ENCODE measurements around the gene PRKAR2B. TPM values are rescaled to one million over a fixed set of nuclear protein-coding genes. Genes with fewer than 3 reads are reported as not detected.

The PRKAR2B gene
- total RNA-seq, 2 donors from 2014 or later: 10.6 to 44.2 TPM

DNA sequence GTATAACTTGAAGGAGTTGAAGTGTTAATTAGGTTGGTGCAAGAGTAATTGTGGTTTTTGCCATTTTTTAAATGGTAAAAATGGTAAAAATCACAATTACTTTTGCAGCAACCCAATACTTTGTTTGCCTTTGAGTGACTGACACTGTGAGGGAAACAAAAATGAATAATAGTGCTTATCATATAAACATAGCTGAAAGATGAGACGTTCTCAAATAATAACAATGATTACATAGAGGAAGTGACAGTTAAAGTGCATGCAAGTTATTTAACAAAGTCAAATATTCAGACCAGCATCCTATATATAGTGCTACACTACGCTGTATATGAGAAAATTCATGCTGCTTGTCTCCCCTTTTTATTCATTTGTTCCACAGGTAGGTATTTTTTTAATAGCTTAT, 119.6 kb downstream of the PRKAR2B start:
- WGBS, 2 donors: 47 to 53% methylated on average over 2 of the region's 2 CpGs
- Histone ChIP-seq H3K4me3 (no peak overlapping the region), H3K27ac (no peak overlapping the region), H3K27me3 (no peaks in the 10 kb centered on the region), H3K9me3 (no peaks in the 10 kb centered on the region), H3K4me1 (no peaks in the 10 kb centered on the region), H3K36me3 (replicated peaks in 1 of 2; ENCODE audit: insufficient read depth in 1 of 2, low read depth in 2 of 2) (no peaks in the 10 kb centered on the region)
- intact Hi-C loops (cut with DNase I): no loop called here
- no peak for TF ChIP-seq POLR2A (IDR thresholded peaks at IDR 0.05)
- TF ChIP-seq, protein P1, sequence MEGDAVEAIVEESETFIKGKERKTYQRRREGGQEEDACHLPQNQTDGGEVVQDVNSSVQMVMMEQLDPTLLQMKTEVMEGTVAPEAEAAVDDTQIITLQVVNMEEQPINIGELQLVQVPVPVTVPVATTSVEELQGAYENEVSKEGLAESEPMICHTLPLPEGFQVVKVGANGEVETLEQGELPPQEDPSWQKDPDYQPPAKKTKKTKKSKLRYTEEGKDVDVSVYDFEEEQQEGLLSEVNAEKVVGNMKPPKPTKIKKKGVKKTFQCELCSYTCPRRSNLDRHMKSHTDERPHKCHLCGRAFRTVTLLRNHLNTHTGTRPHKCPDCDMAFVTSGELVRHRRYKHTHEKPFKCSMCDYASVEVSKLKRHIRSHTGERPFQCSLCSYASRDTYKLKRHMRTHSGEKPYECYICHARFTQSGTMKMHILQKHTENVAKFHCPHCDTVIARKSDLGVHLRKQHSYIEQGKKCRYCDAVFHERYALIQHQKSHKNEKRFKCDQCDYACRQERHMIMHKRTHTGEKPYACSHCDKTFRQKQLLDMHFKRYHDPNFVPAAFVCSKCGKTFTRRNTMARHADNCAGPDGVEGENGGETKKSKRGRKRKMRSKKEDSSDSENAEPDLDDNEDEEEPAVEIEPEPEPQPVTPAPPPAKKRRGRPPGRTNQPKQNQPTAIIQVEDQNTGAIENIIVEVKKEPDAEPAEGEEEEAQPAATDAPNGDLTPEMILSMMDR (IDR thresholded peaks at IDR 0.05): no peak
- ATAC-seq (no peak), DNase-seq (no peak)

DNA sequence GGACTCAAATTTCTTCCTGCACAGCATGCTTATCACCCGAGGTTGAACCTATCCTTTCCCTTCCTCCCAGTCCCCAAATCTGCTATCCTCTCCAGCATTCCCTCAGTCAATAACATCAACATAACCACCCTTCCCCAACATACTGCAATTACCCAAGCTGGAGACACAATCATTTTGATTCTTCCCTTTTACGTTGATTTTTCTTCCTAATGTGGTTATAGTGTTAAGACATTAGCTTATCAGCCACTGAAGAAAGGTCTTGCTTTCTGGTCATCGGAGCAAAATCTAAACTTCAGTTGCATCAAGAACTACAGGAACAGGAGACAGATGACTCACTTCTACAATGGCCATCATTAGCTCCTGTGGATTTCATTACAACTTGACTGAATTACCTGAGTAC, 120.8 kb downstream of the PRKAR2B start:
- Histone ChIP-seq H3K27me3 (no peaks in the 10 kb centered on the region), H3K36me3 (replicated peaks in 1 of 2; ENCODE audit: insufficient read depth in 1 of 2, low read depth in 2 of 2) (no peaks in the 10 kb centered on the region), H3K9me3 (no peaks in the 10 kb centered on the region), H3K4me3 (no peak overlapping the region), H3K4me1 (peaks cover 4% of the 10 kb centered on the region), H3K27ac (no peak overlapping the region)
- ATAC-seq: no peak
- DNase-seq: no peak
- WGBS, 2 donors: 63 to 69% methylated on average over 3 of the region's 3 CpGs
- TF ChIP-seq, protein P1 (IDR thresholded peaks at IDR 0.05): no peak
- TF ChIP-seq POLR2A (IDR thresholded peaks at IDR 0.05): no peak
- intact Hi-C loops (cut with DNase I): no loop called here

DNA sequence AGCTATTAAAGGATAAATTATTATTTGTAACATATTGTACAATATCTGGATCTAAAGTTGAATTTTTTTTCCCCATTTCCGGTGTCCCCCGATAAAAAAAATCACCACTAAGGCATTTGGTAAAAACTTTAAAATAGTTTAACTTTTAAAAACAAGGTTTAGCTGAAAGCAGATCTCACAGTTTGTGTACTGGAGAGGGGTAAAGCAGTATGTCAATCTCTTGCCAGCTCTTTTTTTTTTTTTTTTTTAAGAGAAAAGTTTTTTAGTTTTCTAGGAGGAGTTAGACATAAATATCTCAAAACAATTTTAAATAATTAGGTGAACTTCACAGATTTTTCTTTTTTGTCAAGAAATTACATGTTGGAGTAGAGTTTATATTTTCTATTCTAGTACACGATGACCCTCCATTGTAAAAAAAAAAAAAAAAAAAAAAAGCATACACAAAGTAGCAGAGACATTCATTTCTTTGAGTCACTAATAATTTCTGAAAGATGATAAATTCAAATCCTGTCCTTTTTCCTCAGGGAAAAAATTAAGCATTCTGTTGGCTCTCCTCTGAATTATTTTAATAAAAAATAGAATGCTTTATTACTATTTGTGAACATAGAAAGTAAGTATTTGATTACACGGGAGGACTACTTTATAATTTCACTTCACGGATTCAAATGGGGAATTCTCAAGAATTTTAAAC, 122.4 kb downstream of the PRKAR2B start:
- no peaks in the 10 kb centered on the region for H3K36me3 ChIP-seq (replicated peaks in 1 of 2; ENCODE audit: insufficient read depth in 1 of 2, low read depth in 2 of 2)
- DNase-seq (no peak), ATAC-seq (no peak)
- WGBS, 2 donors: 33 to 37% methylated on average over 5 of the region's 5 CpGs
- peak overlapping the region in 1 of 2 donors; percentile 55 for H3K4me3 ChIP-seq
- H3K27me3 ChIP-seq: no peaks in the 10 kb centered on the region
- no peak for TF ChIP-seq POLR2A (IDR thresholded peaks at IDR 0.05)
- TF ChIP-seq, protein P1 (IDR thresholded peaks at IDR 0.05): no peak
- H3K4me1 ChIP-seq: peaks cover 17% of the 10 kb centered on the region
- H3K9me3 ChIP-seq: no peaks in the 10 kb centered on the region
- peak overlapping the region; percentile 95 to 100 (median 97) for H3K27ac ChIP-seq
- intact Hi-C loops (cut with DNase I): no loop called here

DNA sequence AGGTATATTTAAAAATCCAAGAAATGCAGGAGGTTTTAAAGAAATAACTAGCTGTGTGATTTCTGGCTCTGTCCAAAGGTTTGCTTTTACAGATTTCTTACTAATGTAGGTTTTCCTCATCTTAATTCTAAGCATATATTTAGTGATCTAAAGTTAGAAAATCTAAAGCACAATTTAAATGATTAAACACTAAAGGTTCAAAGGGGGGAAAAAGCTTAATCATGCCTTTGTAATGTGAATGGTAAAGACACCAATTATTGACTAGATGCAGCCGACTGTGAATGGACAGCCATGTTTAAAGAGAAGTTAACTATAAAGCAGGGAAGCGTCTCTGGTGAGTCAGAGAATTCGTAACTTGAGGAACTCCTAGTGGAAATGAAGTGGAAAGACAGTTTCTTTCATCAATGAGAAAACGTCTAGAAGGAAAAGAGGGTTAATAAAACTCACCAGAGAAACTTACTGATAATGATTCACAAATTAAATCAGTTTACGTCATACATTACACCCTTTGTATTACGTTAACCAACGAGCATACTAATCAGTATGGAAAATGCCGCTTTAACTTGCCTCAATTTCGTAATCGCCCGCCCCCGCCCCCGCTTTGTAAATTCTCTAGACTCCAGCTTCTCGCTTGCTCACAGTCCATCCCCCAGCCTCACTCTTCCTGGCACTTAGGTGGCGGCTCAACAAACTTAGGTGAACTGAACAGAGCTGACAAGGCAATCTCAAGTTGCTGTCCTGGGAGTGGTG, 123.2 kb downstream of the PRKAR2B start:
- ATAC-seq (peak; percentile 10), DNase-seq (peak; percentile 30 to 75 (median 68))
- H3K27me3 ChIP-seq: no peaks in the 10 kb centered on the region
- H3K27ac ChIP-seq: peak overlapping the region; percentile 95 to 100 (median 97)
- H3K4me3 ChIP-seq: peak overlapping the region in 1 of 2 donors; percentile 55
- H3K4me1 ChIP-seq: peaks cover 25% of the 10 kb centered on the region
- no peaks in the 10 kb centered on the region for H3K9me3 ChIP-seq
- TF ChIP-seq, protein P1 (IDR thresholded peaks at IDR 0.05): peak in 6 of 7 experiments; percentile 29 to 71 (median 52)
- peak in 2 of 3 donors; percentile 69 to 73 for TF ChIP-seq POLR2A (IDR thresholded peaks at IDR 0.05)
- 0 to 1% methylated on average over 15 of the region's 15 CpGs for WGBS, 2 donors
- intact Hi-C loops (cut with DNase I): no loop called here
- no peaks in the 10 kb centered on the region for H3K36me3 ChIP-seq (replicated peaks in 1 of 2; ENCODE audit: insufficient read depth in 1 of 2, low read depth in 2 of 2)

Measured in body of pancreas (tissue), 4 donors.